Kidney capillary endothelial cell (primary cell): ENCODE measurements around the gene PDK4.

Experiments used
- DNase-seq: peaks from one replicate; pipeline ENCODE4 v3.0.0-alpha.2; 2018; ENCODE audit warnings: low spot score

The PDK4 gene

GRCh38 chr7:95596198-95597063 lies at the start of gene PDK4:
TSS of gene PDK4 (minus strand) at chr7:95596516. CDS start at chr7:95596293, 223 bp downstream.
- DNase-seq: peak; percentile 39

GRCh38 chr7:95642173-95642572 lies 45.9 kb upstream of the PDK4 start:
- DNase-seq: no peak

GRCh38 chr7:95636140-95636940 lies 40.0 kb upstream of the PDK4 start:
- no peak for DNase-seq

- DNase-seq: no peak
Measured at GRCh38 chr7:95632609-95633008, 36.3 kb upstream of the PDK4 start.

GRCh38 chr7:95631527-95631926 lies 35.2 kb upstream of the PDK4 start:
- DNase-seq: no peak

- no peak for DNase-seq
Measured at GRCh38 chr7:95630702-95631458, 34.6 kb upstream of the PDK4 start.

GRCh38 chr7:95628831-95629439 lies 32.6 kb upstream of the PDK4 start:
- DNase-seq: no peak

- no peak for DNase-seq
Measured at GRCh38 chr7:95623788-95624187, 27.5 kb upstream of the PDK4 start.

GRCh38 chr7:95622859-95623258 lies 26.5 kb upstream of the PDK4 start:
- DNase-seq: no peak

GRCh38 chr7:95622001-95622549 lies 25.8 kb upstream of the PDK4 start:
- no peak for DNase-seq

- no peak for DNase-seq
Measured at GRCh38 chr7:95621404-95621803, 25.1 kb upstream of the PDK4 start.

GRCh38 chr7:95620631-95621030 lies 24.3 kb upstream of the PDK4 start:
- DNase-seq: no peak

- no peak for DNase-seq
Measured at GRCh38 chr7:95619921-95620320, 23.6 kb upstream of the PDK4 start.

GRCh38 chr7:95619517-95619916 lies 23.2 kb upstream of the PDK4 start:
- DNase-seq: no peak

GRCh38 chr7:95614442-95614940 lies 18.2 kb upstream of the PDK4 start:
- no peak for DNase-seq

- DNase-seq: no peak
Measured at GRCh38 chr7:95611224-95611623, 14.9 kb upstream of the PDK4 start.

GRCh38 chr7:95609277-95609971 lies 13.1 kb upstream of the PDK4 start:
- peak; percentile 25 for DNase-seq

GRCh38 chr7:95608359-95609173 lies 12.2 kb upstream of the PDK4 start:
- peak; percentile 86 for DNase-seq

- DNase-seq: no peak
Measured at GRCh38 chr7:95607561-95607960, 11.2 kb upstream of the PDK4 start.

GRCh38 chr7:95605275-95605674 lies 9.0 kb upstream of the PDK4 start:
- DNase-seq: no peak
